HG03097 (cell line): ENCODE measurements around the gene RELCH.

ENCODE experiments used
- ATAC-seq: cut with Tn5 transposase; IDR thresholded peaks from one replicate; pipeline ENCODE4 v1.9.1; 2021; ENCODE audit not compliant: unreplicated experiment, low FRiP score

Gene RELCH

DNA sequence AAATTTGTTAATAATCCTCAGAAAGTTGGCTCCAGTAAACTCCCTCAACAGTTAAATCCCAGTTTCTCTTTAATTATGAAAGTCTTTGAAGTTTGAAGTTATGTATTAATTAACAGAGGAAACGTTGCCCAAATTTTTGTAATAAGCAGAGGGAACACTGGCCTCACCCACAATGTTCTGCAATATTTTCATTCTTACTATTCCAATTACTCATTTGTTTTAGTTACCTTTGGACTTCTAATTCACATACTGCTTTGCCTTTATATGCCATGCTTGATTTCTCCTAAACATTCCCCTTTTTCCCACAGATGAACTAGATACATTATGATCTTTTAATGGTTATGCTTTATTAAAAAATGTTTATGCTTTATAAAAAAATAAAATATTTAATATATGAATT lies 61.3 kb downstream of the RELCH start:
- no peak for ATAC-seq

DNA sequence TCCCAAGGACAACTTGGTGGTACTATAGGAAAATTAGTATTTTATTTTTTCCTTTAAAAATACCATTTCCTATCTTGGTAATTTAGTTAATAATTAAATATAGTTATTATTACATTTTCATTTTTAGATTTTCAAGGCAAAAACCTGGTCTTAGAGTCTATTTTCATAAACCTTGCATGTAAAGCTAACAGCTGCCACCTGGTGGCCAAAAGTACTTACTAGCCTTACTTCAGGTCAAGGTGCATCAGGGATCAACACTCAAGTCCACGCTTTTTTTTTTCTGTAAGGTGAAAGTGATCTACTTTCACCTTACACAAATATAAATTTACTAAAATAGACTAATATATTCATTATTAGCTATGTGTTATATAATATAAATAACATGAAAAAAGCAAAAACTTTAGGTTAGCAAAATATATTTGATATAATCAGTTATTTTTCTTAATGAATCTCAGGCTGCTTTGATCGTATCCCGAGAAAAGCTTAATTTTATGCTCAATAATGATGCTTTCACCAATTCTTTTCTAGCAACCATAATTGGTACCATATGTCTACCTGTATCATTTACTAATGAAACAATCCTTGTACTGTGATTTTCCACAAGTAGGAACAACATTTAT lies 62.5 kb downstream of the RELCH start:
- no peak for ATAC-seq

DNA sequence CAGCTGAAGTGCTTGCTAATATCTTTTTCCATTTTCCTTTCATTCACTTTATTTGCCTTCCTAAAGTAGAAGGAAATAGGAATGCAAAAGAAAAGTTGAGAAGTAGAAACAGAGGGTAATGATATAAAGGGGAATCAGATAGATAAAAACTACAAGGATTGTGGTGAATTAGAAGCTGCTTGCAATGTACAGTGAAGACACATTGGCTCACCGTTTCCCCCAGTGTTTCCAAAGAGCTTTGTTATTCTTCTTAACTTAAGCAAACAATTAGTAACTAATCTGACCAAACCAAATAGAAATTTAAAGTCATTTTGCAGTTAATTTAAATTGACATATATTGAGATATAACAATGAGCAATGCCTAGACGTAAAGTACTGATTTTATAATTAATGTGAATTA lies 63.4 kb downstream of the RELCH start:
- ATAC-seq = no peak

DNA sequence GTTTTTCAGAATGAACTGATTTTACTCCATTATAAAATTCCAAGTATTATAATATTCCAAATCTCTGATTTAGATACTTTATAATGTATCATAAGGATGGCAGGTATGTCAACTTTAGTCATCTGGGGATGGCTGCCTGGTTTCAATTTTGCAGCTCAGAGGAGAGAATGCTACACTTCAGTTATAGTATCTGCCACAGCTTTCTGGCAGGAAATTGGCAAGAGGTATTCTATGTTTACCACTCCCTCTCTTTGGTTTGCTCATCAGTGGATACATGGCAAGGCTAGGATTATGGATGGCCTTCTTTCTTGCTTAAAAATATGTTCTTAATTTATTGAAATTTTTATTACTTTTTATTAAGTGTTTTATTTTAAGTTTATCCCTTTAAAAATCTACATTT lies 71.0 kb downstream of the RELCH start:
- no peak for ATAC-seq

DNA sequence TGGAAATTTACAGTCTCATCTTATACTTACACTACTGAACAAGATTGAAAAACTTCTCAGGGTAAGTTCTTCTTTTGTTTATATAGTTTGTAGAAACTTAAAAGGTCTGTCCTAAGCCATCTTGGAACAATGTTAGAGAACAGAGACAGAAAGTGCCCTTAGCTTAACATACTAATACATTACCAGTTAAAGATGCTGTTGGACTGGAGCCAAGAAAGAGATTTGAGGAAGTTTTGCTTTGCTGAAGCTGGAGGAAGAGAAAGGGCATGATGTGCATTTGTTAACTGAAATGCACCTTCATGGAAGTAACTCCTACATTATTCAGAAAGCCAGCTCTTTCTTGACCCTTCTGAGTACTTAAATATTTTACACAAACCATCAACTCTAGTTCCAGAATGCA lies 71.6 kb downstream of the RELCH start:
- ATAC-seq = no peak

DNA sequence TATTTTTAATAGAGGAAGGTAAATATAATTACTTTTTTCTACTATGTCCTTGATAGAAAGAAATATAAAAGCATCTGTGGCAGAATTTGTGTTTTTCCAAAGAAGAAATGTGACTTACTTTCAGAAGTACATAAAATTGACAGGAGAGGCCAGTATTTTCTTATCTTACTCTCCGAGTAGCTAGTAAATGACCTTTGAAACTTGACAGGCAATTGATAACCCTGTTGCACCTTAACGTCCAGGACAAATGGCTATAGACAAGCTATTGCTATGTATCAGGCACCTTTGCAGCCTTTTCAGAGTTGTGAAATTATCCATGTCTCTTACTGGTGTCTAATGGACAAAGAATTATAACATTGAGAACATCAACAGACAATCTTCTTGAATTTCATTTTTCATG lies 75.0 kb downstream of the RELCH start:
- ATAC-seq = no peak

DNA sequence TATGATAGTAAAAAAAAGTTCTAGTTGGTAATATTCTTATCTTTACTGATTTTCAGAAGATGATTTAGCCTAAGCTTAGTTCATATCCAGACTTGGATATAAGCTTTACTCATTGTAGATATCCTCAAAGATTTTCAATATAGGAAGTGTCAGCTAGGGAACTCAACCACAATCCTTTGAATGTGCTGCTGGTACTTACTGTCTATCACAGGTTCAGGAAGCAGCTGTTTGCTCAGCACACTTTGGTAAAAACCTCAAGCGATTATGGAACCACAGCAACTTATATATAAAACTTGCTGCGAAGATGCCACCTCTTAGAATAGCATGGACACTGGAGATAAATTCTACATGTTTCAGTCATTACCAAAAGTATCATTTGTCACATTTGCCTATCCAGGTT lies 77.9 kb downstream of the RELCH start:
- ATAC-seq = no peak

DNA sequence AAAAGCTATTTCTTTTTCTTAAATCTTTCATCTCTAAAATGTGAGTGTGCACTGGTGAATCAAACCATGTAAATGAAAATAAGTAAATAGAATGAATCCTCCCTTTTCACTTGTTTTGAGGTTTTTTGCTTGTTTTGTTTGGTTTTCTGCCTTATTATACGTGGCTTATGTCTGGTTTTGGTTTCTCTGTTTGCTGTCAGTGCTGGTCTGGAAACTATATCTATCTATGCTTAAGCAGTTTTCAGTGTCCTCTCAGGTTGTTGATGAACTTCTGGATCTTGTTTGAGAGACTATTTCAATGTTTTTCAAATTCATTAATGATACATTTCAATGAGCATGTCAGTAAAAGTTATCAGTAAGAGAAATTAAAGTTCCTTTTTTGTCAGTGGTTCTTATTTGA lies 90.0 kb downstream of the RELCH start:
- ATAC-seq = no peak

DNA sequence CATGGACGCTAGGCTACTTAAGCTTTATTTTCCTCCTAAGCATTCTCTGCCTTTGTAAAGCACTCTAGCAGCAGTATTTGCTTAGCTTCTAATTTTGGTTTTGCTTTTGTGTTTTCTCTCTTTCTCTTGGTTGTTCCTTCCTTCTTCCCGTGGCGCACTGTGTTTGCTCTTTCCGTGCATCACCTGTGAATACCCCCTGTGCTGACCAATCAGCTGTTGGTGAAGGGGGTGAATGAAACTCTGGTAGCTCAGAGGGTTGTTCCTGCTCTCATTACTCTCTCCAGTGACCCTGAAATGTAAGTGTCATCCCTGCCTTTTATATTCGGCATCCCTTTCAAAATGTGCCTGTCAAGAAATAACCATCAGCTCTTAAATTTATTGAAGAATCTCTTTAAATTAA lies 92.5 kb downstream of the RELCH start:
- no peak for ATAC-seq

DNA sequence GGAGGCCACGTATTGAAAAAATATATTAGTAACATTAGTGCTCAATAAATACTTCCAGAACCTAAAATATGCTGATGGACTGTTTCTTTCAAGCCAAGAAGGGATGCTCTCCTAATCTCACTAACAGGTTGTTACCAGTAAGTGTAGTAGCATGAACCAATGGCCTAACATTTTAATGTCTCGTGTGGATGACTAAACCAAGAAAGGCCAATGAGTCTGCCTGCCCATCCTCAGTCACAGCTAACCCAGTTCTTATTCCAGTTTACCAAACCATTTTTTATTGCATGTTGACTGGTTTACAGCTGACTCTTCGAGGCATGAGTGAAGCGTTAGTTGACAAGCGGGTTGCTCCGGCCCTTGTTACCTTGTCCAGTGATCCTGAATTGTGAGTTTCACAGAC lies 93.0 kb downstream of the RELCH start:
- ATAC-seq = no peak

DNA sequence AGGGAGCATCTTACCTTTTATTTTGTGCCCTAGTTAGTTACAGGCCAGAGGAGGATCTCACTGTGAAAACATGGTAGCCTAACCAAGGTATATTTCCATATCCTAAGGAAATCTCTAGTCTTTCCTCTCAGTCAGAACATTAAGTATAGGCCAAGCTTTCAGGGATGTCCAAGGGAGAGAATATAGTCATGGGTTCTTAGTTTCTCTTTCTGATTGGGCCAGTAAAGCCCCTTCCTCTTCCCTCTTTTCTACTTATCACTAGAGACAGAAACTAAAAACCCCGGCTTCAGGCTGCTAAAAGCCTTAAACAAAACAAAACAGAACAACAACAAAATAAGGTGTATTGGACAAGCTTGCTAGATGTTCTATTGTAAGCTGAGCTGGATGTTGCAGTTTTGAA lies 93.7 kb downstream of the RELCH start:
- no peak for ATAC-seq

DNA sequence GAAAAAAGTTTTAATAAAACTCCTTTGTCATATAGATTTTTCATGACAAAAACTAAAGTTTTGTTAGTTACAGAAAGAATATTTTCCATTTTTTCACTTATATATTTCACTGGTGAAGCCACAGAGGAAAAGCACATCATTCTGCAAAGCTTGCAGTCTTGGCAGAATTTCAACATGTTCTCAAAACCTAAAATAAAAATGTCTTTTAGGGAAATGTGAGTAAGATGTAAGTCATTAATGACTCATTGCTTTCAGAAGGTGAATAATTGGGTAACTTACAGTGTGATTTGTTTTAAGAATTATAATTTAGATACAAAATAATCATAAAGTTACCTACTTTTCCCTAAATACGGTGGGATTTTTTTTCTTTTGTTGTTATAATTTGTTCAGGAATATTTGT lies 94.6 kb downstream of the RELCH start:
- ATAC-seq = no peak

DNA sequence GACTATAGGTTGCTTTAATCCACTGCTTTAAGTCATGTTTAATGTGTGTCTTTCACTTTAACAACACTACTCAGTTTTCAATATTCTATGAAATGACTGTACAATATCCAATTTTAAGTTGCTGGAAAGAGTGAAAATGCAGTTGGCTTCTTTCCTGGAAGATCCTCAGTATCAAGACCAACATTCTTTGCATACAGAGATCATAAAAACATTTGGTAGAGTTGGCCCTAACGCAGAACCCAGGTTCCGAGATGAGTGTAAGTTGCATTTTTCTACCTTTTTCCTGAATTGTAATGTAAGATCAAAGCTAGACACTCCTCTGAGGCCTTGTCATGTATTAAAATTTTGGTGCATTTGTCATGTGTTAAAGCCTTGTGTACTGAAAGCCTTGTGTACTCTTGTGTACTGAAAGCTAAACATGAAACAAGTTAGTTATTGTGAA lies 95.2 kb downstream of the RELCH start:
- no peak for ATAC-seq

DNA sequence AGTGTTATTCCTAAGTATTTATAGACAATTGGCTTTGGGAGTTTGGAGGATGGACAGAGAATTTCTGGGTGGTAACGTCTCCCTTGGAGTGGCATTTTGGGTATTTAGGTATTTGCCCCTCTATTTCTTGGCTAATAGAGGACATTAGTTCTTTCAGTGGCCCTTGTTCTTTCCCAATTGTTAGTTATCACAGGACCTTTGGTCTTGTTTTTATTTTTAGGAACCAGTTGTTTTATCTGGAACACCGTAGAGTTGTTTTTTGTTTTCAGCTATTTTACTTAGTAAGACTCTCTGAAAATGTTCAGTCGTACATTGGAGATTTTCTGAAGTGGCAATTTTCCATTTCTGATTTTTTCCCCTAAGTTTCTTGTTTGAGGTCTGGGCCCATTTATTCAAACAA lies 97.6 kb downstream of the RELCH start:
- ATAC-seq = no peak

DNA sequence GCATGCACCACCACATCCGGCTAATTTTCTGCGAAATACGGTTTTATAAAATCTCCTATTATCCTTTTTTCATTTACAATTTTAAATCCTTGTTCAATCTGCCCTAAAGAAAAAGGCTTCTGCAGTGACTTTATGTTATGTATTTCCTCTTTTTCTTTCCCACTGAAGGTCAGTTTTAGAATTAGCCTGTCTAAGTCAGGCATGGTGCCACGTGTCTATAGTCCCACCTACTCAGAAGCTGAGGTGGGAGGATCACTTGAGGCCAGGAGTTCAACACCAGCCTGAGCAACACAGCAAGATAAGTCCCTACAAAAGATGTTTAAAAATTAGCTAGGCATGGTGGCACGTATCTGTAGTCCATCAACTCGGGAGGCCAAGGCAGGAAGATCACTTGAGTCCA lies 98.2 kb downstream of the RELCH start:
- ATAC-seq = no peak

DNA sequence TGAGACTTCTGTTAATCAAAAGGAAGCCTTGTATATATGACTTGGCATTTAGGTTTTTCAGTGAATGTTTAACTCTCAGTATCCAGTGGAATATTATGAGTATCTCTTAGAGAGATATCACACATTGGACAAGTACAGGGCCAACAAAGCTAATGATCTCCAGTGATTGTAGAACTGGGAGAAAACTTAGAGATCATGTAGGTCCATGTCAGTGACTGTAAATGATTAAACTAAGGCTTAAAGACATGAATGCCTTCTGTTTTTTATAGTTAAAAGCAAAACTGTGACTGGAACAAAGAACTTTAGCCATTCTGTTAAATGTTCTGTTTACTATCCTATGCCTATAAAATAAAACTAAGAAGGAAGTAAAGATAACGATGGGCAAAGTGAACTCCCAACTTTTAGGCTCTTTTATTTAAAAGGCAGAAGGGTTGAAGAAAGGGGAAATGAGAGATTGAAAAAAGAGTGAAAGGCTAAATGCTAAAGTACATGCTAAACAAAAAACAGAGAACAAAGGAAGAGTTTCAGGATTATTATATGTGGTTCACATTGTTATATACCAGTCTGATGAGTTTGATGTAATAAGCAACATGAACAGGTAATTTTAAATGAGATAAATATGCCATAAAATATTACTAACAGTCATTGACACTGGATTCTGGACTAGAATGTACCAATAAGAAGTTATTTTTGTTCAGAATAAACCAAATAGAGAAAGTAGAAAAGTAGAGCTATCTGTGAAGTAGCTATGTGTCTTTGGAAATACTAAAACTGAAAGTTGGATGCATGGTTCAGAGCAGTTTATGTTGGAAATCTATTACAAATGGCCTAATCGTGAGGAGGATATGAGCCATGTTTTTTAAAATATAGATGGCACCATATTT lies 101.0 kb downstream of the RELCH start:
- ATAC-seq = no peak

DNA sequence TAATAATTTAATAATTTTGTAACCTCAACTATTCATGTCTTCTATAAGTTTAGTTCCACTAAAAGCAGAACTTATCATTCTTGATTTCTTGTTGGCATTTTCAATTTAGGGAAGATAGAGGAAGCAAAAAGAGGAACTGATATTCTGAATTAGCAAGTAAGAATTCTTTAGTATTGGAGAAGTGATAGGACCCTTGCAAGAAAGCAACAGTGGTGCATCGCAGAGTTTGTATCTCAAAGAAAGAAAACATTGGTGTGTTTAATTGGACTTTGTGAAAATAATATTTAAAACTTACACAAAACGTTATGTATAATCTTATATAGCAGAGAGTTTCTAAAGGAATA lies 101.6 kb downstream of the RELCH start:
- no peak for ATAC-seq

DNA sequence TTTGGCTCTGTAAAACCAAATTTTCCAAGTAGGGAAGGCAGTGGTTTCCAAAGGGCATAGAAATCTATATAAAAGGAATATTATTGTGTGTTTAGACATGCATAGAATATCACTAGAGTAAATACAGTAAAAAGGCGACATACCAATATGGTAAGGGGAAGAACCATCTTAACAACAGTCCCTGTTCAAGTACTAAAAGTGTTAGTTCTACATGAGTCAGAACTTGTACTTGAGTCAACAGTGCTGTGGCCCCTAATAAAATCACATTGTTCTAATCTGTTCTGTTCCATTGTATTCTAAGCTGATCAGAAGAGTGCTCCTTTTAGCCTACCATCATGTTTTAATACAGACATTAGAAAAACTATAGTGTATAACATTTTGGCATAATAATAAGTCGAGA lies 102.0 kb downstream of the RELCH start:
- no peak for ATAC-seq

DNA sequence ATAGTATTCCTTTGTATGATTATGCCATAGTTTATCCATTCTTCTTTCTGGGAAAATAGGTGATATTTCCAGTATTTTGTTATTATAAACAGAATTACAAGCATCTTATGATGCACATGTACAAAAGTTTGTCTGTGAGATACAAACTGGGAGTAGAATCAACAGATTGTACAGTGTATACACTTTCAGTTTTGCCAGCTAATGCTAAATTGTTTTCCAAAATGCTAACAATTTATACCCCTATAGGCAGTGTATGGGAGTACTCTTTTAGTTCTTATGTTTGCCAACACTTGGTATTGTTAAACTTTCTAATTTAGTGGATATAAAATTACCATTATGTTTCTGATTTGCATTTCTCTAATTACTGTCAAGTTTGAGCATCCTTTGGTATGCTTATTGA lies 107.0 kb downstream of the RELCH start:
- ATAC-seq = no peak

DNA sequence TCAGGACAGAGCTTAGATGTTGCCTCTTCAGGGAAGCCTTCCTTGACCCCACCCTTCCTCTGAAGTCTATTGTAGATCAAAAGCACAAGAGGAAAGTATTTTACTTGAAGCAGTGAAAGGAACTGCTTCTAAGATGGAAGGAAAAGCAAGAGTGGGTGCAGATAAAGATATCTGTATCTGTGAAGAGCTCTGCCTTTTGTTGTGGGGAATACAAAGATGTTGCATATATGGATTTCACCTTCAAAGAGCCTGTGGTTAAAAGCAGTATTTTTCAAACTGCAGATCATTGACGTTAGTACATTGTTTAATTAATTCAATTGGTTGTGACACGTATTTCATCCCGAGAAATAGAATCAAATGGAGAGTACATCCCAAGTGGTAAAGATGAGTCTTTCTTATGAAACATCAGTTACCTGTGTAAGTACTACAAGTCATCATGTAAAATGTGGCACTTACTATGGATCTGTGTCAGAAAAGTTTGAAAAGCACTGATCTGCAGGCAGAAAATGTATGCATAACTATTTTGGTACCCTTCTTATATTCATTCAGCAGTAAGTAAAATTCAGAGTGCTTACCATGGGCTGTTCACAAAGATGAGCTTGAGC lies 113.4 kb downstream of the RELCH start:
- ATAC-seq = no peak

DNA sequence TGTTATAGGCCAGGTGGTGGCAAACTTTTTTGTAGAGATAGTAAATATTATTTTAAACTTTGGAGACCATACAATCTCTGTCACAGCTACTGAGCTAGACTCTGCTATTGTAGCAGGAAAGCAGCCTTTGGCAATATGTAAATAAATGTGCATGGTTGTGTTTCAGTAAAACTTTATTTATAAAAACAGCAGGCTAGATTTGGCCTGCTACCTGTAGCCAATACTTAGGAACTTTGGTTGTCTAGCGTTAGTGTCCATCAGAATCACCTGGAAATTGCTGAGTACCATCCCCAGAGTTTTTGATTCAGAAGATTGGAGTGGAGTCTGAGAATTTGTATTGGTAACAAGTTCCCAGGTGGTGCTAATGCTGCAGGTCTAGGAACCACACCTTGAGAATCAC lies 114.3 kb downstream of the RELCH start:
- no peak for ATAC-seq

DNA sequence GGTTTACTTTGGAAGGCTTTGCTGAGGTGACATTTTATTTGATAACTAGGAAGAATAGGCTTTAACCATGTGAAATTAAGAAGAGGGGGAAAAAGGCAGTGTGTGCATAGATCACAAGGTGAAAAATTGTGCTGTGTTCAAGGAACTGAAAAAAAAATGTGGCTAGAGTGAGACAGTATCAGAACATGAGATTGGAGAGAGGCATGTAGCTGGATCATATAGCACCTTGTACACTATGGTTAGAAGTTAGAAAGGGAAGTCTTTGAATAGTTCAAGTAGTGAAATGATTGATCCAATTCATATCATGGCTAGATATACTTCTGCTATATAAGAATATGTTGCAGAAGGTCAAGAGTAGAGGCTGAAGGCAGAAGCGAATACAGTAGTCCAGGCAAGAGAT lies 125.8 kb downstream of the RELCH start:
- ATAC-seq = no peak
